HepG2 (cell line): ENCODE measurements around the gene TBX15. TPM values are rescaled to one million over a fixed set of nuclear protein-coding genes. Genes with fewer than 3 reads are reported as not detected.

Experiments used
- ATAC-seq: fragments of 200-7000 bp; cut with Tn5 transposase; 3 replicates; pipeline ENCODE4 v1.9.1; 2020; ENCODE audit warnings: mild to moderate bottlenecking, moderate library complexity
- BruUV-seq: library from RNA; stranded (reverse); fragments of 400-500 nt; replicated peaks from 2 replicates; lab custom pipeline; 2021; lab: Mats Ljungman, UMichigan
- CTCF ChIA-PET: fragments of 300-600 bp; formaldehyde crosslinking; extraction: SDS; loops from one replicate; lab custom pipeline; 2021; ENCODE audit warnings: low total read pairs, inconsistent platforms, low intra/inter-chr PET ratio; lab: Yijun Ruan, JAX
- POLR2A ChIA-PET: fragments of 350-600 bp; sonication (Branson Sonifier 250); formaldehyde crosslinking; loops from one replicate; lab custom pipeline; 2020; ENCODE audit warnings: antibody characterized with exemption, inconsistent platforms; lab: Yijun Ruan, JAX
- DNase-seq: peaks from one replicate; pipeline ENCODE4 v3.0.0-alpha.2; 2015; ENCODE audit warnings: low spot score
- FAIRE-seq: peaks from 3 replicates; lab custom pipeline; 2011; peaks lifted over from hg19 to GRCh38; lab: Jason Lieb, UNC
- H2AFZ ChIP-seq: one replicate; pipeline ENCODE4 v1.6.1; 2011; ENCODE audit warnings: low read length, inconsistent platforms
- H3K27ac ChIP-seq: fragments of 300-600 bp; 3 replicates; pipeline ENCODE4 v1.8.0; 2011; ENCODE audit warnings: mixed run types, mild to moderate bottlenecking, mixed read lengths, low read length, inconsistent platforms; ENCODE audit not compliant: insufficient read depth; ENCODE audit errors: extremely low read length
- H3K27me3 ChIP-seq, 2 experiments: fragments of 200-600 bp in 1 of 2; 2 replicates in 1 of 2; 3 replicates in 1 of 2; pipeline versions ENCODE4 v1.6.0 to v1.8.0; 2011; ENCODE audit warnings: low read length in 2 of 2, mild to moderate bottlenecking in 2 of 2, moderate library complexity in 2 of 2, inconsistent platforms in 1 of 2; ENCODE audit not compliant: insufficient read depth in 2 of 2, control insufficient read depth in 1 of 2
- H3K36me3 ChIP-seq, 2 experiments: fragments of 200-600 bp in 1 of 2; replicated peaks in 1 of 2; 2 replicates in 1 of 2; 3 replicates in 1 of 2; pipeline versions ENCODE4 v1.5.1 to v1.8.0; 2011; ENCODE audit warnings: low read length in 2 of 2, inconsistent platforms in 1 of 2; ENCODE audit not compliant: insufficient read depth in 2 of 2, control insufficient read depth in 1 of 2
- H3K4me1 ChIP-seq: 2 replicates; pipeline ENCODE4 v1.5.1; 2012; ENCODE audit warnings: low read length, inconsistent platforms; ENCODE audit not compliant: insufficient read depth
- H3K4me2 ChIP-seq: 2 replicates; pipeline ENCODE4 v1.6.0; 2011; ENCODE audit warnings: low read depth, low read length, inconsistent platforms
- H3K4me3 ChIP-seq, 3 experiments: fragments of 200-600 bp in 1 of 3; sonication (generic), shearing (Covaris generic) in 1 of 3; replicated peaks in 1 of 3; 2 replicates each; pipeline ENCODE4 v1.5.1; 2011 to 2016; ENCODE audit warnings: low read length in 3 of 3, inconsistent platforms in 2 of 3, low read depth in 2 of 3, mild to moderate bottlenecking in 2 of 3, control low read depth in 1 of 3, mixed read lengths in 1 of 3; ENCODE audit not compliant: insufficient read depth in 1 of 3
- H3K79me2 ChIP-seq: one replicate; pipeline ENCODE4 v1.6.1; 2011; ENCODE audit warnings: low read length, inconsistent platforms; ENCODE audit not compliant: insufficient read depth
- H3K9ac ChIP-seq: 2 replicates; pipeline ENCODE4 v1.6.0; 2011; ENCODE audit warnings: mild to moderate bottlenecking, low read depth, low read length, inconsistent platforms; ENCODE audit not compliant: insufficient read depth
- H3K9me3 ChIP-seq: 2 replicates; pipeline ENCODE4 v1.5.1; 2012; ENCODE audit warnings: mild to moderate bottlenecking, low read length
- H4K20me1 ChIP-seq: 2 replicates; pipeline ENCODE4 v1.6.0; 2011; ENCODE audit warnings: inconsistent platforms, mild to moderate bottlenecking, low read length, moderate library complexity; ENCODE audit not compliant: insufficient read depth
- LCORL ChIP-seq, 2 experiments: fragments of 450-650 bp in 1 of 2; sonication (generic) in 1 of 2; formaldehyde crosslinking in 1 of 2; IDR thresholded peaks; 2 replicates each; pipeline versions ENCODE4 v1.5.0 to v1.6.1; 2017 to 2020; ENCODE audit warnings: antibody characterized with exemption in 1 of 2, missing genetic modification reagents in 1 of 2
- MIER2 ChIP-seq: IDR thresholded peaks from 2 replicates; pipeline ENCODE4 v1.6.1; 2016; ENCODE audit warnings: missing biosample characterization, missing genetic modification reagents
- ZBTB1 ChIP-seq: sonication (generic); formaldehyde crosslinking; IDR thresholded peaks from 2 replicates; pipeline ENCODE4 v1.4.0; 2020; ENCODE audit warnings: missing genetic modification reagents, borderline replicate concordance
- ZNF724P ChIP-seq: sonication (generic); formaldehyde crosslinking; IDR thresholded peaks from 2 replicates; pipeline ENCODE4 v1.8.0; 2022; ENCODE audit warnings: missing genetic modification reagents, borderline replicate concordance
- WGBS: methylation state at CpG from one replicate; pipeline ENCODE4 v1.1.6; 2017; ENCODE audit warnings: low lambda C conversion rate; 5-methylcytosine and 5-hydroxymethylcytosine counted together
- in situ Hi-C: cut with HindIII; loops from 2 replicates; pipeline ENCODE4 v1.10.0; 2017; ENCODE audit warnings: low pct_unique_long_range_greater_than_20kb; ENCODE audit not compliant: extremely low pct_ligation_motif_present
- intact Hi-C: fragments of 100-400 bp; cut with micrococcal nuclease; formaldehyde crosslinking; loops from one replicate; pipeline ENCODE4 v1.10.0; 2022; ENCODE audit not compliant: unreplicated experiment
- polyA plus RNA-seq, 8 experiments: library from polyadenylated mRNA; depleted of rRNA in 3 of 8; stranded (reverse) in 7 of 8; unstranded in 1 of 8; fragments of >200 nt; fragmentation: Illumina TruSeq in 4 of 8; extraction: Trizol in 4 of 8; gene quantifications; 2 replicates each; pipeline versions ENCODE4 v1.2.1 to v1.2.3, GENCODE V29; 2011 to 2016; ENCODE audit warnings: low read depth in 4 of 8, missing spikeins in 1 of 8, mixed read lengths in 1 of 8; ENCODE audit not compliant: insufficient read depth in 1 of 8
- total RNA-seq, 5 experiments: library from RNA; depleted of rRNA; stranded (reverse); fragments of >200 nt; fragmentation: Illumina TruSeq; extraction: Trizol; gene quantifications; 2 replicates each; pipeline ENCODE4 v1.2.3, GENCODE V29; 2016; ENCODE audit warnings: low read depth in 1 of 5

Gene TBX15
- total and polyA plus RNA-seq, 2 of the 13 experiments (the other 11 are each of a cell fraction or from before 2014, with no cell fraction given): 0.42 to 1.9 TPM

GRCh38 chr1:118987468-118988185 lies 516 bp downstream of the TBX15 start:
- Histone ChIP-seq H4K20me1 (no peaks in the 10 kb centered on the region), H3K27me3 (no peaks in the 10 kb centered on the region), H3K9ac (no peak overlapping the region), H3K9me3 (no peaks in the 10 kb centered on the region), H3K4me1 (no peaks in the 10 kb centered on the region), H3K36me3 (no peaks in the 10 kb centered on the region), H3K27ac (no peak overlapping the region), H2AFZ (no peak overlapping the region), H3K4me2 (no peak overlapping the region), H3K4me3 (no peak overlapping the region), H3K79me2 (no peaks in the 10 kb centered on the region)
- no TSS peak for BruUV-seq
- no peak for FAIRE-seq
- in situ Hi-C loops (no loop called here), intact Hi-C loops (no loop called here)
- DNase-seq: no peak
- 94% methylated on average over 51 of the region's 65 CpGs for WGBS
- POLR2A ChIA-PET: no interaction called here
- CTCF ChIA-PET: no interaction called here
- ATAC-seq: no peak
- TF ChIP-seq LCORL (IDR thresholded peaks at IDR 0.05) (no peak), LCORL (CRISPR knock-in tag; IDR thresholded peaks at IDR 0.05) (no peak)

- TF ChIP-seq MIER2 (CRISPR knock-in tag) (no peak), ZNF724P (CRISPR knock-in tag) (no peak), ZBTB1 (no peak)
- Histone ChIP-seq H3K36me3 (no peaks in the 10 kb centered on the region), H3K27ac (no peak overlapping the region), H3K27me3 (no peaks in the 10 kb centered on the region), H3K4me2 (no peak overlapping the region), H4K20me1 (no peaks in the 10 kb centered on the region), H3K79me2 (no peaks in the 10 kb centered on the region), H3K4me3 (no peak overlapping the region), H3K9ac (no peak overlapping the region), H2AFZ (no peak overlapping the region), H3K4me1 (no peaks in the 10 kb centered on the region), H3K9me3 (no peaks in the 10 kb centered on the region)
- ATAC-seq: no peak
- 85% methylated on average over 37 of the region's 42 CpGs for WGBS
- DNase-seq: no peak
- intact Hi-C loops (no loop called here), in situ Hi-C loops (no loop called here)
- POLR2A ChIA-PET: no interaction called here
- CTCF ChIA-PET: no interaction called here
- no TSS peak for BruUV-seq
- no peak for FAIRE-seq
Observed at GRCh38 chr1:118986555-118987467, 1.3 kb downstream of the TBX15 start.
